ENCODE data around the gene ANLN. TPM values are rescaled to one million over a fixed set of nuclear protein-coding genes. Genes with fewer than 3 reads are reported as not detected.

Gene ANLN
- total and polyA plus RNA-seq, 8 donors: 0.02 to 2.3 (median 0.43) TPM

DNA sequence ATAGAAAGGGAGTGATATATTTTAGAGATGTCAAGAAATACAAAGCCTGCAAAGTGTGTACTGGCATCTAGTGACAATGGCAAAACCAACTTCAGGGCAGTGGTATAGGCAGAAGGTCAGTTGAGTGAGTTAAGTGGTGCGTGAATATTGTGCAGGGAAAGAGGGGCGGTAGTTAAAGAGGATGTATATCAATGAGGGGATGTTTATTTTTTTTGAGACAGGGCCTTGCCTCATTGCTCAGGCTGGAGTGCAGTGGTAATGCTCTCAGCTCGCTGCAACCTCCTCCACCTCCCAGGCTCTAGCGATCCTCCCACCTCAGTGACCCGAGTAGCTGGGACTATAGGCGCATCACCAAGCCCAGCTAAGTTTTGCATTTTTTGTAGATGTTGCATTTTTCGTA is 13.8 kb downstream of the ANLN start:
- 95 to 96% methylated on average over 7 of the region's 7 CpGs for WGBS, 2 donors
- TF ChIP-seq, protein P1, sequence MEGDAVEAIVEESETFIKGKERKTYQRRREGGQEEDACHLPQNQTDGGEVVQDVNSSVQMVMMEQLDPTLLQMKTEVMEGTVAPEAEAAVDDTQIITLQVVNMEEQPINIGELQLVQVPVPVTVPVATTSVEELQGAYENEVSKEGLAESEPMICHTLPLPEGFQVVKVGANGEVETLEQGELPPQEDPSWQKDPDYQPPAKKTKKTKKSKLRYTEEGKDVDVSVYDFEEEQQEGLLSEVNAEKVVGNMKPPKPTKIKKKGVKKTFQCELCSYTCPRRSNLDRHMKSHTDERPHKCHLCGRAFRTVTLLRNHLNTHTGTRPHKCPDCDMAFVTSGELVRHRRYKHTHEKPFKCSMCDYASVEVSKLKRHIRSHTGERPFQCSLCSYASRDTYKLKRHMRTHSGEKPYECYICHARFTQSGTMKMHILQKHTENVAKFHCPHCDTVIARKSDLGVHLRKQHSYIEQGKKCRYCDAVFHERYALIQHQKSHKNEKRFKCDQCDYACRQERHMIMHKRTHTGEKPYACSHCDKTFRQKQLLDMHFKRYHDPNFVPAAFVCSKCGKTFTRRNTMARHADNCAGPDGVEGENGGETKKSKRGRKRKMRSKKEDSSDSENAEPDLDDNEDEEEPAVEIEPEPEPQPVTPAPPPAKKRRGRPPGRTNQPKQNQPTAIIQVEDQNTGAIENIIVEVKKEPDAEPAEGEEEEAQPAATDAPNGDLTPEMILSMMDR (IDR thresholded peaks at IDR 0.05): no peak
- no peaks in the 10 kb centered on the region for H3K4me1 ChIP-seq
- ATAC-seq: no peak
- H3K27ac ChIP-seq: no peak overlapping the region
- H3K4me3 ChIP-seq: no peak overlapping the region
- no peaks in the 10 kb centered on the region for H3K9me3 ChIP-seq
- no peak for FAIRE-seq
- DNase-seq: no peak
- intact Hi-C loops (cut with DNase I): no loop called here
- no peaks in the 10 kb centered on the region for H3K27me3 ChIP-seq
- H3K36me3 ChIP-seq: no peaks in the 10 kb centered on the region

DNA sequence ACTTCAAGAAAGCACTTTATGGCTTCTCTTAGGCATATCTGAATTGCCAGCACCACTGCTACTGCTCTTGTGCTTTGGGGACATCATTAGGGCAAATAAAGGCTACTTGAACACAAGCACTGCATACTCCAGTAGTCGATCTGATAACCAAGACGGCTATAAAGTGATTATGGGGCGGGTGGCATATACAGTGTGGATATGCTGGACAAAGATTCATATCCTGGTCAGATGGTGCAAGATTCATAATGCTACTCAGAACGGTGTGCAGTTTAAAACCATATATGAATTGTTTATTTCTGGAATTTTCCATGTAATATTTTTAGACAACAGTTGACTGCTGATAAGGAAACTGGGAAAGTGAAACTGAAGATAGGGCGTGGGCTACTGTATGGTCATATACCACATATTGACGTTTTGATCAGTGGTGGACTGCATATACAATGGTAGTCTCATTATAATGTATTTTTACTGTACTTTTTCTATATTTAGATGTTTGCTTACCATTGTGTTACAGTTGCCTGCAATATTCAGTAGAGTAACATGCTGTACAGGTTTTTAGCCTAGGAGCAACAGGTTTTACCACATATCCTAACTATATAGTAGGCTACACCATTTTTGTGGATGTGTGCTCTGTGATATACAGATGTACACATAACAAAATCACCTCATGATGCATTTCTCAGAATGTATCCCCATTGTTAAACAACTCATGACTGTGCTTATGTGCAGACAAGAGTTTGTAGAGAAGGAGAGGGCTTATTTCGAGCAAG is 15.2 kb downstream of the ANLN start:
- Histone ChIP-seq H3K9me3 (no peaks in the 10 kb centered on the region), H3K27me3 (no peaks in the 10 kb centered on the region), H3K27ac (no peak overlapping the region), H3K4me1 (no peaks in the 10 kb centered on the region), H3K36me3 (no peaks in the 10 kb centered on the region), H3K4me3 (no peak overlapping the region)
- TF ChIP-seq, protein P1 (IDR thresholded peaks at IDR 0.05): no peak
- FAIRE-seq (no peak), DNase-seq (no peak), ATAC-seq (no peak)
- WGBS, 2 donors: 82 to 87% methylated on average over 7 of the region's 7 CpGs
- intact Hi-C loops (cut with DNase I): no loop called here

DNA sequence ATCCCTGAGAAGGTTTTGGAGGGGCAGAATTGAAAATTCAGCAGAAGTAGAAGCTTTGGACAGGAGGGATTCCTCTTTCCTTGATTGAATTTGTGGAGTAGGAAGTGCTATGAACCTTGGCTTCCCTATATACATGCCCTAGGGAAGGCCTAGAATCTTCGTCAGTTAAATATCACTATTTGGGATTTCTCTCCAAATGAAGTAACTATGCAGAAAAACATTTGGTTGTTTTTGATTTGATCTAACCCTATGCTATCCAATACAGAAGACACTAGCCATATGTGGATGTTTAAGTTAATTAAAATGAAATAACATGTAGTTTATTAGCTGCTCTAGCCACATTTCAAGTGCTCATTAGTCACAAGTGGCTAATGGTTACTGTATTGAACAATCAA is 15.7 kb downstream of the ANLN start:
- TF ChIP-seq, protein P1 (IDR thresholded peaks at IDR 0.05): no peak
- ATAC-seq: no peak
- intact Hi-C loops (cut with DNase I): no loop called here
- WGBS, 2 donors: 96 to 97% methylated on average over 1 of the region's 1 CpG
- H3K9me3 ChIP-seq: no peaks in the 10 kb centered on the region
- H3K4me3 ChIP-seq: no peak overlapping the region
- no peak overlapping the region for H3K27ac ChIP-seq
- DNase-seq: no peak
- H3K27me3 ChIP-seq: no peaks in the 10 kb centered on the region
- FAIRE-seq: no peak
- H3K4me1 ChIP-seq: no peaks in the 10 kb centered on the region
- H3K36me3 ChIP-seq: no peaks in the 10 kb centered on the region

- Histone ChIP-seq H3K27me3 (no peaks in the 10 kb centered on the region), H3K27ac (no peak overlapping the region), H3K4me3 (no peak overlapping the region), H3K36me3 (no peaks in the 10 kb centered on the region), H3K4me1 (no peaks in the 10 kb centered on the region), H3K9me3 (no peaks in the 10 kb centered on the region)
- intact Hi-C loops (cut with DNase I): no loop called here
- FAIRE-seq: no peak
- no peak for DNase-seq
- no peak for ATAC-seq
- 95% methylated on average over 5 of the region's 5 CpGs for WGBS, 2 donors
- TF ChIP-seq, protein P1 (IDR thresholded peaks at IDR 0.05): no peak
Measured at GRCh38 chr7:36406156-36406555, 16.5 kb downstream of the ANLN start.
